ENCODE measurements around the gene ADIPOR1. TPM values are rescaled to one million over a fixed set of nuclear protein-coding genes. Genes with fewer than 3 reads are reported as not detected.
"Not testable (repeated sequence)": the region's sequence is repeated elsewhere in the genome, so short reads cannot be mapped to it uniquely, and the experiment has no call there.

The ADIPOR1 gene
- total and polyA plus RNA-seq, 9 donors: 39.7 to 119 (median 49.7) TPM

GRCh38 chr1:202987255-202987654 lies 29.1 kb upstream of the ADIPOR1 start:
- Histone ChIP-seq H3K4me1 (ENCODE audit: insufficient read depth) (no peaks in the 10 kb centered on the region), H3K36me3 (no peaks in the 10 kb centered on the region), H3K27me3 (no peaks in the 10 kb centered on the region), H3K4me3 (no peak overlapping the region), H3K27ac (no peak overlapping the region), H3K9me3 (no peaks in the 10 kb centered on the region)
- DNase-seq: no peak
- TF ChIP-seq, protein P1, sequence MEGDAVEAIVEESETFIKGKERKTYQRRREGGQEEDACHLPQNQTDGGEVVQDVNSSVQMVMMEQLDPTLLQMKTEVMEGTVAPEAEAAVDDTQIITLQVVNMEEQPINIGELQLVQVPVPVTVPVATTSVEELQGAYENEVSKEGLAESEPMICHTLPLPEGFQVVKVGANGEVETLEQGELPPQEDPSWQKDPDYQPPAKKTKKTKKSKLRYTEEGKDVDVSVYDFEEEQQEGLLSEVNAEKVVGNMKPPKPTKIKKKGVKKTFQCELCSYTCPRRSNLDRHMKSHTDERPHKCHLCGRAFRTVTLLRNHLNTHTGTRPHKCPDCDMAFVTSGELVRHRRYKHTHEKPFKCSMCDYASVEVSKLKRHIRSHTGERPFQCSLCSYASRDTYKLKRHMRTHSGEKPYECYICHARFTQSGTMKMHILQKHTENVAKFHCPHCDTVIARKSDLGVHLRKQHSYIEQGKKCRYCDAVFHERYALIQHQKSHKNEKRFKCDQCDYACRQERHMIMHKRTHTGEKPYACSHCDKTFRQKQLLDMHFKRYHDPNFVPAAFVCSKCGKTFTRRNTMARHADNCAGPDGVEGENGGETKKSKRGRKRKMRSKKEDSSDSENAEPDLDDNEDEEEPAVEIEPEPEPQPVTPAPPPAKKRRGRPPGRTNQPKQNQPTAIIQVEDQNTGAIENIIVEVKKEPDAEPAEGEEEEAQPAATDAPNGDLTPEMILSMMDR (IDR thresholded peaks at IDR 0.05): no peak
- TF ChIP-seq POLR2A (IDR thresholded peaks at IDR 0.05) (no peak), EP300 (IDR thresholded peaks at IDR 0.05) (no peak)
- intact Hi-C loops (cut with DNase I): no loop called here
- 57 to 66% (median 64%) methylated on average over 7 of the region's 7 CpGs for WGBS, 3 donors

DNA sequence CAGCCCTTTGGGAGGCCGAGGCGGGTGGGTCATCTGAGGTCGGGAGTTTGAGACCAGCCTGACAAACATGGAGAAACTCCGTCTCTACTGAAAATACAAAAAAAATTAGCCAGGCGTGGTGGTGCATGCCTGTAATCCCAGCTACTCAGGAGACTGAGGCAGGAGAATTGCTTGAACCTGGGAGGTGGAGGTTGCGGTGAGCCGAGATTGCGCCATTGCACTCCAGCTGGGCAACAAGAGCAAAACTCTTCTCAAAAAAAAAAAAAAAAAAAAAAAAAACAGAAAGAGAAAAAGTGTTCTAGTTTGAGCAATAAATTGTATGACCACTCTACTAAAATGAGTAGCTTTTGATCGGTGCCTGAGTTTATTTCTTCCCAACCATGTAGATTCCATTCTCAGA lies 28.0 kb upstream of the ADIPOR1 start:
- H3K27ac ChIP-seq; H3K9me3 ChIP-seq; H3K4me1 ChIP-seq (ENCODE audit: insufficient read depth); H3K36me3 ChIP-seq; intact Hi-C loops (cut with DNase I); H3K4me3 ChIP-seq; H3K27me3 ChIP-seq; DNase-seq: not testable (repeated sequence)
- 81 to 87% (median 82%) methylated on average over 9 of the region's 9 CpGs for WGBS, 3 donors

GRCh38 chr1:202982715-202983430 lies 24.8 kb upstream of the ADIPOR1 start:
- Histone ChIP-seq H3K9me3 (no peaks in the 10 kb centered on the region), H3K36me3 (no peaks in the 10 kb centered on the region), H3K4me1 (ENCODE audit: insufficient read depth) (no peaks in the 10 kb centered on the region), H3K27ac (no peak overlapping the region), H3K27me3 (no peaks in the 10 kb centered on the region), H3K4me3 (no peak overlapping the region)
- 67 to 69% (median 67%) methylated on average over 3 of the region's 3 CpGs for WGBS, 3 donors
- no peak for DNase-seq
- intact Hi-C loops (cut with DNase I): no loop called here
- TF ChIP-seq EP300 (IDR thresholded peaks at IDR 0.05) (no peak), POLR2A (IDR thresholded peaks at IDR 0.05) (no peak)
- TF ChIP-seq, protein P1 (IDR thresholded peaks at IDR 0.05): no peak

GRCh38 chr1:202981939-202982338 lies 23.8 kb upstream of the ADIPOR1 start:
- Histone ChIP-seq H3K27ac (no peak overlapping the region), H3K4me1 (ENCODE audit: insufficient read depth) (no peaks in the 10 kb centered on the region), H3K27me3 (no peaks in the 10 kb centered on the region), H3K4me3 (no peak overlapping the region), H3K36me3 (no peaks in the 10 kb centered on the region), H3K9me3 (no peaks in the 10 kb centered on the region)
- 38 to 57% (median 48%) methylated on average over 2 of the region's 2 CpGs for WGBS, 3 donors
- TF ChIP-seq EP300 (IDR thresholded peaks at IDR 0.05) (no peak), POLR2A (IDR thresholded peaks at IDR 0.05) (no peak)
- TF ChIP-seq, protein P1 (IDR thresholded peaks at IDR 0.05): no peak
- no peak for DNase-seq
- intact Hi-C loops (cut with DNase I): no loop called here

- Histone ChIP-seq H3K27ac (no peak overlapping the region), H3K27me3 (no peaks in the 10 kb centered on the region), H3K4me1 (ENCODE audit: insufficient read depth) (no peaks in the 10 kb centered on the region), H3K4me3 (no peak overlapping the region), H3K9me3 (no peaks in the 10 kb centered on the region), H3K36me3 (no peaks in the 10 kb centered on the region)
- TF ChIP-seq POLR2A (IDR thresholded peaks at IDR 0.05): no peak
- TF ChIP-seq EP300 (IDR thresholded peaks at IDR 0.05): no peak
- TF ChIP-seq, protein P1 (IDR thresholded peaks at IDR 0.05): no peak
- no peak for DNase-seq
- 68 to 73% (median 71%) methylated on average over 2 of the region's 2 CpGs for WGBS, 3 donors
- intact Hi-C loops (cut with DNase I): no loop called here
Observed at GRCh38 chr1:202979459-202979858, 21.3 kb upstream of the ADIPOR1 start.

Measured in ovary (tissue), 9 donors.